Fibroblast of peridontal ligament (primary cell): ENCODE data around the gene KCTD10.

ENCODE experiments used
- DNase-seq: peaks from one replicate; pipeline ENCODE4 v3.0.0-alpha.2; 2010; ENCODE audit errors: extremely low read depth

Gene KCTD10

DNA sequence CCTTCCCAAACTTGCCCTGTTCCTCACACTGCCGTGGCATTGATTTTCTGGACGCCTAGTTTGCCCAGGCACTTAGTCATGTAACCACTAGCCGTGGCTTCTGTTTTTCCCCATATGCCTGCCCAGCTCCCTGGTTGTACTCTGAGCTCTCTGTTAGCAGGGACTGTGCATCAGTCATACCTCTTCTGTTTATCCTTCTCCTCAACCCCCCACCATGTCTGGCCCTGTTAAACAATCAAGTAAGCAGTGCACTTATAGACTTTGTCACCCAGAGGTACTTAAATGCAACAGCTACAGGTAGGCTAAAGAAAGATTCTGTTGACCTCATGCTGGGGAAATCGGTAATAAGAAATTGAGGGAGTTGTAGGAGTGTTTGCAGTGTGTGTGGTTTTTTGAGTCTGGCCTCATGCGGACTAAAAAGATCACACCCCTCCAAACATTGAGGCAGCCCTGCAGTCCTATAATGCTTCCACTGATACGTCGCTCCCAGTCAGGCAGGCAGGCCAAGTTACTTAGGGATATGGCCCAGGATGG, 17.3 kb upstream of the KCTD10 start:
- no peak for DNase-seq

DNA sequence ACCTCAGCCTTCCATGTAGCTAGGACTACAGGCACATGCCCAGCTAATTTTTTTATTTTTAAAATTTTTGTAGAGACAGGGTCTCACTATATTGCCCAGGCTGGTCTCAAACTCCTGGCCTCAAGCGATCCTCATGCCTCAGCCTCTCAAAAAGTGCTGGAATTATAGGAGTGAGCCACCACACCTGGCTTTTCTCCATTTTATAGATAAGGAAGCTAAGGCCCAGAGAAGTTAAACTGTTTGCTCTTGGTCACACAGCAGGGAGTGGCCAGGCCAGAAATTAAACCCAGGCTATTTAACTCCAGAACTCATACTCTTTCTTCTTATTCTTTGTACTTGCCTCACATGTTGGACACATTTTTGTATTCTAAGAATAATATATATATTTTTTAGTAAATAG, 16.8 kb upstream of the KCTD10 start:
- no peak for DNase-seq

DNA sequence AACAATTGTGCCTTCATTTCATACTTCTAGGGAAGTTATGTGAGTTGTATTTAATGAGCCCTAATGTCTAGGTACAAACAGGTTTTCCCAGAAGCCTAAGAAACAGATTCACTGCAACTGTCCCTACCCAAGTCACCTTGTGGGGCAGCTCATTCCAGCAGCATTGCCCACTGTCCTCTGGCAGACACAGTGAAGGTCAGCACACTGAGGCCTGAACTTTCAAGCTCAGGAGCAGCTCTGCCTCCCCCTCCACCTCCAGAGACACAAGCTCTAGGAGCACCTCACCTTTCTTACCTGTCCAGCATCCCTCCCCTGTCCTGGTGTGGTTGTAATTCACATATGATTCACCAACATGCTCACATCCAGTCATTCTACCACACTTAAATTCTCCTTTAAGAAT, 16.0 kb upstream of the KCTD10 start:
- no peak for DNase-seq

- DNase-seq = no peak
Observed at GRCh38 chr12:109492371-109492770, 15.3 kb upstream of the KCTD10 start.

- no peak for DNase-seq
Observed at GRCh38 chr12:109491671-109492070, 14.6 kb upstream of the KCTD10 start.

- no peak for DNase-seq
Observed at GRCh38 chr12:109489955-109490565, 13.0 kb upstream of the KCTD10 start.

GRCh38 chr12:109489016-109489954, 12.2 kb upstream of the KCTD10 start:
- no peak for DNase-seq

DNA sequence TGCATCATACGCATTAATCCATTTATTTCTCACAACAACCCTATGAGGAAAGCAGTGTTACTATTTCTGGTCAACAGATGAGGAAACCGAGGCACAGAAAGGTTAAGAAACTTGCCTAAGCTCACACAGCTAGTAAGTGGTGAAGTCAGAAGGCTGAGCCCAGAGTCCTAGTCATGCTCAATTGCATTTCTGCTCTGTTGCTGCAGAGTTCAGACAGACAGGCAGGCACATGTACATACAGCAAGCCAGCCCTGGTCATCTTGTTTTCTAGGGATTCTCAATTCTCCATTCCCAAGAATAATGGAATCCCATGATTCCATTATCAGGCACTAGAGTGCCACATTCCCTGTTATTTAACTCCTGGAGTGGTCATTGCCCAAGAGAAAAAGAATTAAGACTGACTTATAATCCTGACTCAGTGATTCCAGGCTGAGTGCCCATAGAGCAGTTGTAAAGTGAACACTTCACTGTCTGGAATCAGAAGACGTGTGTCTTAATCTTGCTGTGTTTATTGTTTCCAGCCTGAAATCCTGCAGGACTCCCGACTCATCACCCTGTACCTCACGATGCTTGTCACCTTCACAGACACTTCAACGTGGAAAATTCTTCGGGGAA, 11.1 kb upstream of the KCTD10 start:
- DNase-seq = peak; percentile 30

DNA sequence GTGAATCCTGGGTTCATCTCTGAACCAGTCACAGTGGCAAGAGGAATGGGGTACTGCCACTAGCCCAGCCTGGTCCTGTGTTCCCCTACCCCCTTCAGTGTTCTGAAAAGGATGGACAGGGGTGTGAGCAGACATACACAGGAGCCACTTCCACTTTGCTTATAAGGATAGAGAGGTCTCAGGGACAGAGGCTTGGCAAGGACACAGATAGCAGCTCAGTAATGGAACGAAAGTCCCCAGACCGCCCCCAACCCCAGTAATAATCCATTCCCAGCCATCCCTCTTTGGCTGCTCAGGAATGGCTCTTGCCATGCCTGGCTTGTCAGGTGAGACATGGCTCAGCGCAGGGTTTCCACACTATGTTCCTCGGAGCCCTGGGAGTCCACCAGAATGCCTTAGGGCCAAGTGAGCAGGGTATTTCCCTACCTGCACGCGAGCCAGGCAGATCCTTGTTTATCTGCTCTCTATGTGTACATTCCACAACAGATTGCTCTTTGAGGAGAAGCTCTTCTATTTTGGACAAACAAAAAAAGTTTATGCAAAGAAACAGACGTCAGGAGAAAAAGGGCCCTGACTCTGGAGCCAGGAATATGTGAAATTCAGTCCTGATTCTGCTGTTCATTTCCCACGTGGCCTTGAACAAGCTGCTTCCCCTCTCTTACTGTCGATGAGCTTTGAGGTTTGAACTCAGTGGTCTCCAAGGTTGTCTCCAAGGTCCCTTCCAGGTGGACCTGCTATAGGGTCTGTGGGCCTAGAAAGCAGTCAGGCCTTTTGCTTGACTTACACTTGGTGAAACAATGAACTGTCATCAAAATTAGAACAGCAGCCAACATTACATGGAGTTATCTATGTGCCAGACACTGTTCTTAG, 10.3 kb upstream of the KCTD10 start:
- no peak for DNase-seq

DNA sequence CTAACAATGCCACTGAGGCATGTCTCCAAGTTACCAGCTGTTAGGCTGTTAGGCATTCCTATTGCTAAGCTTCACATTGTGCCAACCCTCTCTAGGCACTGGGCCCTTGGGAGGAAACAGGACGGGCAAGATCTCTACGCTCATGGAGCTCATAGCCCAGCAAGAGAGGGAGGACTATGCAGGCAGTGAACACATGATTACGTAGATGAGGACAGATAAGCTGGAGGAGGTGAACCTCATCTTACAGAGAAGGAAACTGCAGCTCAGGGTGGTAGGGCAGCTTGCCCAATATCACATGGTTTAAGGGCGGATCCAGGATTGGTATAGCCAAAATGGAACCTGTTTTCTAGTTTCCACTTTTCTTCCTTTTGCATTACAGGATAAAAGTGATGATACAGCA, 8.1 kb upstream of the KCTD10 start:
- no peak for DNase-seq

GRCh38 chr12:109483346-109483745, 6.2 kb upstream of the KCTD10 start:
- DNase-seq = no peak

DNA sequence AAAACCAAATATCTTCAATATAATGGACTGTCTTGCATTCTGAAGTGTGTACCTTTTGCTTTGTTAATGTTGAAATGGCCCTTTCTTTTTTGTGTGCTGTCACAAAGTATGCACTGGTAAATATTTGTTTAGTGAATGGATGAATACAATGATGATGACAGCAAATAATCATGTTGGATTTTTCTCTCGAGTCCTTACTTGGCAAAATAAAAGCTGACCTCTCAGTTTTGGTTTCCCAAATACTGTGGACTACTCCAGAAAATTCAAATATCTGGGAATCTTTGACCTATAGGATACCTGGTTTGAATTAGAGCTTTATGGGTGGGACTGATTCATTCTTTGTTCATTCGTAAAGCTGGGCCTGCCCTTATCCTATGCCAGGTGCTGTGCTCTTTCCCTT, 5.8 kb upstream of the KCTD10 start:
- DNase-seq = no peak

- DNase-seq = no peak
Observed at GRCh38 chr12:109482491-109482890, 5.4 kb upstream of the KCTD10 start.

GRCh38 chr12:109481863-109482262, 4.8 kb upstream of the KCTD10 start:
- DNase-seq = no peak

GRCh38 chr12:109480356-109480755, 3.3 kb upstream of the KCTD10 start:
- no peak for DNase-seq

DNA sequence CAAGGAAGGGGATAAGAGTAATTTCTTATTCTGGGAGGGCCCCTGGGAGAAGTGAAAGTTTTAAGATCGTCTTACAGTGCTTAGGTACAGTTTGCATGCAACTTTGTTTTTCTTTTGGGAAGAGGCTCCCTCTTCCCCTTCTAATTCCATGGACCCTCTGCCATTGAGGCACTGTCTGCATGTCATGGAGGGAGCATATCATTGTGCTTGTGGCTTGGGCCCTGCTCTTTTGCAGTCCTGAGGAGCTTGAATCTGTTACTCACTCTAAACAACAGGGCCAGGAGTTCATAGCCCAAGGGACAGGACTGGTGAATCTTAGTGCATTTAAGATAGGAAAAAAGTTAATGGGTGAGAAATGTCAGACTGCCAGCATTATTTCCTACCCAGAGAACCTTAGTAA, 2.7 kb upstream of the KCTD10 start:
- no peak for DNase-seq

DNA sequence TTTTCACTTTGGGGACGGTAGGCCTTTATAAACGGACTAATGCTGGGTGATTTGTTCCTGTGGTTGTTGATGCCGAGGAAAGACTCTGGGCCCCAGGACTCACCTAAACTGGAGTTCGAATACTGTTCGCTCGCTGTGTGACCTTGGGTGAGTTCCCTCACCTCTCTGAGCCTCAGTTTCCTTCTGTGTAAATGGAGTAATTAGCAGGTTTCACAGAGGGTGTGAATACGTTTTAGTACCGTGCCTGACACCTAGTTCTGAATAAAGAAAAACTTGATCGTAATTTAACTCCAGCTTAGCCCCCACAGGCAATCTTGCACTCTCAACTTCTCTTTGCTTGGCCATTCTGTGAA, 839 bp upstream of the KCTD10 start:
- DNase-seq = no peak

DNA sequence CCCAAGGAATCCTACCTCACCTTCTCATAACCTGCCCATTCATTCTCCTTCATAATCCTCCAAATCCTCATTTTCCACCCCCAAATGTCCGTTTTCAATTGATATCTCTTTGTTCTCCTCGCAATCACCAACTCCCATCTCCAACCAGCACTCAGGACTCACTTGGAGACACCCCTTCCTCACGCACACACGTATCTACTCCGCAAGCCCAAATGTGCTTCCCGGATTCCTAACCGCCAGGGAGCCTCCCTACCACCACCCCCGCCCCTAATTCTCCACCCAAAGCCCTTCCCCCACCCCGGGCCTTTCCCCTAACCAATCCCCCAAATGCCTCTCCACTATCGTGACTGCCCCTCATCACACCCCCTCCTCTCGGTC, 304 bp downstream of the KCTD10 start:
- peak; percentile 35 for DNase-seq

GRCh38 chr12:109475993-109476806, 900 bp downstream of the KCTD10 start:
- DNase-seq = peak; percentile 60

- no peak for DNase-seq
Observed at GRCh38 chr12:109475121-109475520, 2.0 kb downstream of the KCTD10 start.
